MM.1S (cell line): ENCODE measurements around the gene ADARB2.

ENCODE experiments used
- DNase-seq: peaks from one replicate; pipeline ENCODE4 v3.0.0-alpha.2; 2015
- H2AFZ ChIP-seq: fragments of 300-600 bp; sonication (generic); 2 replicates; pipeline ENCODE4 v1.6.0; 2016; ENCODE audit warnings: antibody characterized with exemption, low read length
- H3F3A ChIP-seq: fragments of 300-600 bp; sonication (generic); 2 replicates; pipeline ENCODE4 v1.6.1; 2016; ENCODE audit warnings: mild to moderate bottlenecking, antibody characterized with exemption, low read length, moderate library complexity, mixed read lengths; ENCODE audit not compliant: insufficient read depth
- H3K27ac ChIP-seq: fragments of 300-600 bp; sonication (generic); 2 replicates; pipeline ENCODE4 v1.5.1; 2016; ENCODE audit warnings: mild to moderate bottlenecking, low read length
- H3K27me3 ChIP-seq: fragments of 300-600 bp; sonication (generic); replicated peaks from 2 replicates; pipeline ENCODE4 v1.6.0; 2016; ENCODE audit warnings: low read length; ENCODE audit not compliant: insufficient read depth
- H3K36me3 ChIP-seq: fragments of 300-600 bp; sonication (generic); replicated peaks from 2 replicates; pipeline ENCODE4 v1.6.1; 2016; ENCODE audit warnings: mild to moderate bottlenecking, low read length, mixed read lengths; ENCODE audit not compliant: insufficient read depth
- H3K4me1 ChIP-seq: fragments of 300-600 bp; sonication (generic); 2 replicates; pipeline ENCODE4 v1.6.1; 2016; ENCODE audit warnings: low read length, mixed read lengths
- H3K4me2 ChIP-seq: fragments of 300-600 bp; sonication (generic); 2 replicates; pipeline ENCODE4 v1.6.0; 2016; ENCODE audit warnings: low read depth, low read length
- H3K4me3 ChIP-seq: fragments of 300-600 bp; sonication (generic); 2 replicates; pipeline ENCODE4 v1.5.1; 2016; ENCODE audit warnings: low read length, mixed read lengths
- H3K79me2 ChIP-seq: fragments of 300-600 bp; sonication (generic); 2 replicates; pipeline ENCODE4 v1.6.1; 2016; ENCODE audit warnings: mixed run types, low read length, mixed read lengths
- H3K9ac ChIP-seq: fragments of 300-600 bp; sonication (generic); 2 replicates; pipeline ENCODE4 v1.6.1; 2016; ENCODE audit warnings: low read length, mixed read lengths
- H3K9me2 ChIP-seq: fragments of 300-600 bp; sonication (generic); replicated peaks from 2 replicates; pipeline ENCODE4 v1.6.1; 2016; ENCODE audit warnings: mild to moderate bottlenecking, low read length, mixed read lengths; ENCODE audit not compliant: insufficient read depth
- H3K9me3 ChIP-seq: fragments of 300-600 bp; sonication (generic); replicated peaks from 2 replicates; pipeline ENCODE4 v1.6.1; 2016; ENCODE audit warnings: mild to moderate bottlenecking, low read length, mixed read lengths; ENCODE audit not compliant: insufficient read depth
- H4K20me1 ChIP-seq: fragments of 300-600 bp; sonication (generic); 2 replicates; pipeline ENCODE4 v1.6.1; 2016; ENCODE audit warnings: mild to moderate bottlenecking, low read length, moderate library complexity, mixed read lengths; ENCODE audit not compliant: insufficient read depth
- EZH2 ChIP-seq: fragments of 300-600 bp; sonication (generic); optimal IDR thresholded peaks from 2 replicates; pipeline ENCODE3; 2017; ENCODE audit warnings: low read depth, mild to moderate bottlenecking, antibody characterized with exemption, low read length, mixed read lengths
- EZH2phosphoT487 ChIP-seq: fragments of 300-600 bp; sonication (generic); IDR thresholded peaks from 2 replicates; pipeline ENCODE4 v1.6.1; 2018; ENCODE audit warnings: antibody characterized with exemption, low read length
- TF ChIP-seq, protein P1 (sequence below): fragments of 300-600 bp; sonication (generic); IDR thresholded peaks from 2 replicates; pipeline ENCODE4 v1.5.1; 2016; ENCODE audit warnings: antibody characterized with exemption, low read length, mixed read lengths

Gene ADARB2

DNA sequence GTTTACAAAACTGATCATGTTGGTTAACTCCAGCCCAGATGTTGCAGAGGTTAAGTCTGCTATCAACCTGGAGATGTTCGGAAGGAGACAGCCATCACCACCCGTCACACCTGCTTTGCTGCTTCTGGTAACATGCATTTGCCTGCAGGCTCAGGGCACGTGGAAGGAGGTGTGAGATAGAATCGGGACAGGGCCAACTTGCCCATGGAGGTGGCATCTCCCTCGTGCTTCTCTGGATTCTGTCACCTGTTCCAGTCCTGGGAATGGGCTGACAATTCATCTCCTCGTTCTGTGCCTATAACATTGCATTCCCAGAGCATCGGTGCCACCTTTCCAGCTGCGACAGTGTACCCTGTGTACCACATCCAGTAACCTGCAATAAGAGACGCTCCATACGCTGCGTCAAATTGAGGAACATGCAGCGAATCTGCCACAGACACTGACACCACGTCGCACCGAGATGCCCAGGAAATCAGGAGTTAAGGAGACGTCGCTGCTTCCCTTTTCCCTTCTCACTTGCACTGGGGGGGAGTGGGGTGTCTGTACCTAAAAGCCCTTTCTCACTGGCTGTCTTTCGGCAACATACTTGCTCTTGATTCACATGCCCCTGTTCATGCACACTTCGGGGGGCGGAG is 65.8 kb downstream of the ADARB2 start:
- TF ChIP-seq, protein P1, sequence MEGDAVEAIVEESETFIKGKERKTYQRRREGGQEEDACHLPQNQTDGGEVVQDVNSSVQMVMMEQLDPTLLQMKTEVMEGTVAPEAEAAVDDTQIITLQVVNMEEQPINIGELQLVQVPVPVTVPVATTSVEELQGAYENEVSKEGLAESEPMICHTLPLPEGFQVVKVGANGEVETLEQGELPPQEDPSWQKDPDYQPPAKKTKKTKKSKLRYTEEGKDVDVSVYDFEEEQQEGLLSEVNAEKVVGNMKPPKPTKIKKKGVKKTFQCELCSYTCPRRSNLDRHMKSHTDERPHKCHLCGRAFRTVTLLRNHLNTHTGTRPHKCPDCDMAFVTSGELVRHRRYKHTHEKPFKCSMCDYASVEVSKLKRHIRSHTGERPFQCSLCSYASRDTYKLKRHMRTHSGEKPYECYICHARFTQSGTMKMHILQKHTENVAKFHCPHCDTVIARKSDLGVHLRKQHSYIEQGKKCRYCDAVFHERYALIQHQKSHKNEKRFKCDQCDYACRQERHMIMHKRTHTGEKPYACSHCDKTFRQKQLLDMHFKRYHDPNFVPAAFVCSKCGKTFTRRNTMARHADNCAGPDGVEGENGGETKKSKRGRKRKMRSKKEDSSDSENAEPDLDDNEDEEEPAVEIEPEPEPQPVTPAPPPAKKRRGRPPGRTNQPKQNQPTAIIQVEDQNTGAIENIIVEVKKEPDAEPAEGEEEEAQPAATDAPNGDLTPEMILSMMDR = no peak
- TF ChIP-seq EZH2phosphoT487 = no peak
- TF ChIP-seq EZH2 = no peak
- Histone ChIP-seq H3K79me2 (no peaks in the 10 kb centered on the region), H3K27me3 (no peaks in the 10 kb centered on the region), H2AFZ (no peak overlapping the region), H3K4me3 (no peak overlapping the region), H3K4me2 (no peak overlapping the region), H3K9me3 (no peaks in the 10 kb centered on the region), H3K27ac (no peak overlapping the region), H3K36me3 (no peaks in the 10 kb centered on the region), H3K9me2 (no peaks in the 10 kb centered on the region), H3K4me1 (no peaks in the 10 kb centered on the region), H3F3A (no peaks in the 10 kb centered on the region), H3K9ac (no peak overlapping the region), H4K20me1 (no peaks in the 10 kb centered on the region)
- no peak for DNase-seq

DNA sequence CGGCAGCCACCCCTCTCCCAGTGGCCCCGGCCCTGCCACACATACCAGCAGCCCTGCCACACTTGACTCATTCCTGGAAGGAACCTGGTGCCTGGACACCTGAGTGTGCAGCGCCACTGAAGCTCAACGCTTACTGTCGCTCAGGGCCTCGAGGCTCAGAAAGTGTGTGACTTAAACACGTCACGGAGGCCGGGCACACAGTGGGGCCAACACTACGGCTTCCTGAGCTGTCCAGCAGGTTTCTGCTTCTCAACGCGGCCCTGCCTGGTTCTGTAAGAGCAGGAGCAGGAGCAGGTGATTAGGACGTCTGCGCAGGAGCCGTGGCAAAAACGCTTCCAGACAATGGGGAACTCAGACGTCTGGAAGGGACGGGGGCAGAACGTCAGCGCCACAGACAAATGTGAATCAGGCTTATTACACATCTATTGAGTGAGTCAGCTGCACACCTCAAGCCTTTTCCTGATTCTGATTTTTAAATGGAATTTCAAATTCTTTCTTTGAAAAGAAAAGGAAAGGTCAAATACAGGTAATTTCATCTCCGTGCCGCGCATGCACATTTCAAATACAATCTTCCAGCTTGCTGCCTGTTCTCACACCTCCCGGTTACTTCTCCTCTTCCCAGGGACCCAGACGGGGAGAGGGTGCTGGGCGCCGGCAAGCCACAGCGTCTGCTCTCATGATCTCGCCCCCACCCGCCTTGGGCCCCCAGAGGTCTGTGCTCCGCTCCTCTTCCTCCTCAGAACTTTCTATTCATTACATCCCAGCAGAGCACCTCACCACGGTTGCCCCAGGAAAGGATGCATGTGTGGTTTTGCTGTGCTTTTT is 66.6 kb downstream of the ADARB2 start:
- Histone ChIP-seq H3K9me2 (no peaks in the 10 kb centered on the region), H3K36me3 (no peaks in the 10 kb centered on the region), H3K27me3 (no peaks in the 10 kb centered on the region), H3K9me3 (no peaks in the 10 kb centered on the region), H3K4me1 (no peaks in the 10 kb centered on the region), H3K9ac (no peak overlapping the region), H3K4me2 (no peak overlapping the region), H3F3A (no peaks in the 10 kb centered on the region), H3K27ac (no peak overlapping the region), H3K79me2 (no peaks in the 10 kb centered on the region), H3K4me3 (no peak overlapping the region), H2AFZ (no peak overlapping the region), H4K20me1 (no peaks in the 10 kb centered on the region)
- TF ChIP-seq EZH2 (no peak), EZH2phosphoT487 (no peak)
- TF ChIP-seq, protein P1 = no peak
- no peak for DNase-seq

DNA sequence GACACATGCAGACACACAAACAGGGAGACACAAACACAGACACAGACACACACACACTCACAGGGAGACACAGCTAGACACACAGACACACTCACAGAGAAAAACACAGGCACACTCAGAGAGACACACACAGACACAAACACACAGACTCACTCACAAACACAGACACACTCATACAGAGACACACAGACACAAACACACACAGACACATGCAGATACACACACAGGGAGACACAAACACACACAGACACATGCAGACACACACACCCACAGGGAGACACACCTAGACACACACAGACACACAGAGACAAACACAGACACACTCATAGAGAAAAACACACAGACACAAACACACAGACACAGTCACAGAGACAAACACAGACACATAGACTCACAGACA is 67.9 kb downstream of the ADARB2 start:
- H3K9me2 ChIP-seq = no peaks in the 10 kb centered on the region
- H2AFZ ChIP-seq = no peak overlapping the region
- no peaks in the 10 kb centered on the region for H3K79me2 ChIP-seq
- no peak overlapping the region for H3K4me2 ChIP-seq
- no peaks in the 10 kb centered on the region for H3K9me3 ChIP-seq
- H3K4me3 ChIP-seq = no peak overlapping the region
- no peaks in the 10 kb centered on the region for H4K20me1 ChIP-seq
- H3K27ac ChIP-seq = no peak overlapping the region
- no peaks in the 10 kb centered on the region for H3K36me3 ChIP-seq
- DNase-seq = no peak
- H3K27me3 ChIP-seq = no peaks in the 10 kb centered on the region
- TF ChIP-seq EZH2phosphoT487 (no peak), EZH2 (no peak)
- TF ChIP-seq, protein P1 = no peak
- H3K4me1 ChIP-seq = no peaks in the 10 kb centered on the region
- H3K9ac ChIP-seq = no peak overlapping the region
- H3F3A ChIP-seq = no peaks in the 10 kb centered on the region
